ENCODE results near the gene LENG8.

- no peak for TF ChIP-seq CTCF (IDR thresholded peaks at IDR 0.05; ENCODE audit: insufficient read depth, low read length)
- TF ChIP-seq POLR2AphosphoS5 (IDR thresholded peaks at IDR 0.05; ENCODE audit: low read depth): no peak
- TF ChIP-seq GABPA (IDR thresholded peaks at IDR 0.05; ENCODE audit: low read depth): no peak
- TF ChIP-seq SPI1 (IDR thresholded peaks at IDR 0.05; ENCODE audit: borderline replicate concordance, low read depth): no peak
- no peak for TF ChIP-seq REST (IDR thresholded peaks at IDR 0.05; ENCODE audit: insufficient replicate concordance, low read depth)
Observed at GRCh38 chr19:54460230-54461005, 11.4 kb downstream of the LENG8 start.

All from HL-60 (cell line).